Measurements from ENCODE around the gene DOCK4.

DNA sequence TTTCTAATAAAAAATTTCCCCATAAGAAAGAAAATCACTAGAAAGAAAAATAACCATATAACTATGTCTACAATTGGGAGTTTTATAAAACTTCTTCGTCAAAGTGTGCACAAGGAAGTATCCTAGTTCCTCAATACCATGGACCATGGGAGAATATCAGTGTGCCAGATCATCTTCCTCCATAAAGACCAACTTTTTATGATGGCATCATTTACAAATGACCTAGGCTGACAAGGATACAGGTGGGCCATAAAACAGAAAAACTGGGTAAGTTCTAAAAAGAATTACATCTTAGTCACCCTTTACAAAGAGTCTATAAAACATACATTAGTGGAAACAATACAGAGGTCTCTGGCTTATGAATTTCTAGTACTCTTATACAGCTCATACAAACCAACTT is 303.2 kb downstream of the DOCK4 start:
- TF ChIP-seq, protein P1, sequence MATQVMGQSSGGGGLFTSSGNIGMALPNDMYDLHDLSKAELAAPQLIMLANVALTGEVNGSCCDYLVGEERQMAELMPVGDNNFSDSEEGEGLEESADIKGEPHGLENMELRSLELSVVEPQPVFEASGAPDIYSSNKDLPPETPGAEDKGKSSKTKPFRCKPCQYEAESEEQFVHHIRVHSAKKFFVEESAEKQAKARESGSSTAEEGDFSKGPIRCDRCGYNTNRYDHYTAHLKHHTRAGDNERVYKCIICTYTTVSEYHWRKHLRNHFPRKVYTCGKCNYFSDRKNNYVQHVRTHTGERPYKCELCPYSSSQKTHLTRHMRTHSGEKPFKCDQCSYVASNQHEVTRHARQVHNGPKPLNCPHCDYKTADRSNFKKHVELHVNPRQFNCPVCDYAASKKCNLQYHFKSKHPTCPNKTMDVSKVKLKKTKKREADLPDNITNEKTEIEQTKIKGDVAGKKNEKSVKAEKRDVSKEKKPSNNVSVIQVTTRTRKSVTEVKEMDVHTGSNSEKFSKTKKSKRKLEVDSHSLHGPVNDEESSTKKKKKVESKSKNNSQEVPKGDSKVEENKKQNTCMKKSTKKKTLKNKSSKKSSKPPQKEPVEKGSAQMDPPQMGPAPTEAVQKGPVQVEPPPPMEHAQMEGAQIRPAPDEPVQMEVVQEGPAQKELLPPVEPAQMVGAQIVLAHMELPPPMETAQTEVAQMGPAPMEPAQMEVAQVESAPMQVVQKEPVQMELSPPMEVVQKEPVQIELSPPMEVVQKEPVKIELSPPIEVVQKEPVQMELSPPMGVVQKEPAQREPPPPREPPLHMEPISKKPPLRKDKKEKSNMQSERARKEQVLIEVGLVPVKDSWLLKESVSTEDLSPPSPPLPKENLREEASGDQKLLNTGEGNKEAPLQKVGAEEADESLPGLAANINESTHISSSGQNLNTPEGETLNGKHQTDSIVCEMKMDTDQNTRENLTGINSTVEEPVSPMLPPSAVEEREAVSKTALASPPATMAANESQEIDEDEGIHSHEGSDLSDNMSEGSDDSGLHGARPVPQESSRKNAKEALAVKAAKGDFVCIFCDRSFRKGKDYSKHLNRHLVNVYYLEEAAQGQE (IDR thresholded peaks at IDR 0.05; ENCODE audit: insufficient replicate concordance, low read depth): no peak
- TF ChIP-seq, protein P2, sequence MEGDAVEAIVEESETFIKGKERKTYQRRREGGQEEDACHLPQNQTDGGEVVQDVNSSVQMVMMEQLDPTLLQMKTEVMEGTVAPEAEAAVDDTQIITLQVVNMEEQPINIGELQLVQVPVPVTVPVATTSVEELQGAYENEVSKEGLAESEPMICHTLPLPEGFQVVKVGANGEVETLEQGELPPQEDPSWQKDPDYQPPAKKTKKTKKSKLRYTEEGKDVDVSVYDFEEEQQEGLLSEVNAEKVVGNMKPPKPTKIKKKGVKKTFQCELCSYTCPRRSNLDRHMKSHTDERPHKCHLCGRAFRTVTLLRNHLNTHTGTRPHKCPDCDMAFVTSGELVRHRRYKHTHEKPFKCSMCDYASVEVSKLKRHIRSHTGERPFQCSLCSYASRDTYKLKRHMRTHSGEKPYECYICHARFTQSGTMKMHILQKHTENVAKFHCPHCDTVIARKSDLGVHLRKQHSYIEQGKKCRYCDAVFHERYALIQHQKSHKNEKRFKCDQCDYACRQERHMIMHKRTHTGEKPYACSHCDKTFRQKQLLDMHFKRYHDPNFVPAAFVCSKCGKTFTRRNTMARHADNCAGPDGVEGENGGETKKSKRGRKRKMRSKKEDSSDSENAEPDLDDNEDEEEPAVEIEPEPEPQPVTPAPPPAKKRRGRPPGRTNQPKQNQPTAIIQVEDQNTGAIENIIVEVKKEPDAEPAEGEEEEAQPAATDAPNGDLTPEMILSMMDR (IDR thresholded peaks at IDR 0.05; ENCODE audit: insufficient read depth, low read length): no peak
- TF ChIP-seq POLR2AphosphoS5 (IDR thresholded peaks at IDR 0.05; ENCODE audit: low read depth) (no peak), SPI1 (IDR thresholded peaks at IDR 0.05; ENCODE audit: borderline replicate concordance, low read depth) (no peak)
